SK-N-SH (cell line): ENCODE measurements around the gene SRGAP1. TPM values are rescaled to one million over a fixed set of nuclear protein-coding genes. Genes with fewer than 3 reads are reported as not detected.

Experiments used
- CTCF ChIA-PET: fragments of 300-600, 350-600 bp; formaldehyde crosslinking; extraction: SDS; loops from one replicate; lab custom pipeline; 2021; lab: Yijun Ruan, JAX
- POLR2A ChIA-PET: fragments of 350-600 bp; sonication (Branson Sonifier 250); formaldehyde crosslinking; extraction: SDS; loops from one replicate; lab custom pipeline; 2020; ENCODE audit warnings: antibody characterized with exemption, inconsistent platforms; lab: Yijun Ruan, JAX
- DNase-seq: peaks from one replicate; pipeline ENCODE4 v3.0.0; 2012
- H2AFZ ChIP-seq: fragments of 200-600 bp; sonication (generic); 2 replicates; pipeline ENCODE4 v1.8.1; 2016; ENCODE audit warnings: antibody characterized with exemption, mild to moderate bottlenecking, low read depth
- H3F3A ChIP-seq: fragments of 200-600 bp; sonication (generic); replicated peaks from 2 replicates; pipeline ENCODE3; 2016; ENCODE audit warnings: antibody characterized with exemption, mild to moderate bottlenecking; ENCODE audit not compliant: insufficient read depth
- H3K27ac ChIP-seq, 2 experiments: fragments of 200-500 bp in 1 of 2; fragments of 200-600 bp in 1 of 2; sonication (Bioruptor generic) in 1 of 2; sonication (generic), shearing (Covaris generic) in 1 of 2; 2 replicates each; pipeline versions ENCODE4 v1.5.1 to v1.6.1; 2014 to 2016; ENCODE audit warnings: low read depth in 2 of 2, inconsistent platforms in 1 of 2, low read length in 1 of 2, mild to moderate bottlenecking in 1 of 2, mixed read lengths in 1 of 2
- H3K27me3 ChIP-seq: fragments of 200-600 bp; sonication (generic), shearing (Covaris generic); 2 replicates; pipeline ENCODE4 v1.6.1; 2016; ENCODE audit warnings: mixed run types; ENCODE audit not compliant: insufficient read depth
- H3K36me3 ChIP-seq, 2 experiments: fragments of 200-500 bp in 1 of 2; fragments of 200-600 bp in 1 of 2; sonication (Bioruptor generic) in 1 of 2; sonication (generic) in 1 of 2; replicated peaks in 1 of 2; 2 replicates each; pipeline versions ENCODE3 to v1.5.1; 2014 to 2016; ENCODE audit warnings: low read length in 1 of 2, mild to moderate bottlenecking in 1 of 2; ENCODE audit not compliant: insufficient read depth in 2 of 2, control insufficient read depth in 1 of 2
- H3K4me1 ChIP-seq, 2 experiments: fragments of 200-500 bp in 1 of 2; fragments of 200-600 bp in 1 of 2; sonication (Bioruptor generic) in 1 of 2; sonication (generic), shearing (Covaris generic) in 1 of 2; 2 replicates each; pipeline versions ENCODE4 v1.5.1 to v1.6.1; 2014 to 2016; ENCODE audit warnings: low read depth in 1 of 2, low read length in 1 of 2, mixed run types in 1 of 2; ENCODE audit not compliant: insufficient read depth in 2 of 2, control insufficient read depth in 1 of 2
- H3K4me2 ChIP-seq: fragments of 200-600 bp; sonication (generic), shearing (Covaris generic); 2 replicates; pipeline ENCODE4 v1.6.1; 2017; ENCODE audit warnings: mixed run types
- H3K4me3 ChIP-seq, 2 experiments: fragments of 200-500 bp in 1 of 2; fragments of 200-600 bp in 1 of 2; sonication (Bioruptor generic) in 1 of 2; sonication (generic), shearing (Covaris generic) in 1 of 2; 2 replicates each; pipeline versions ENCODE4 v1.5.1 to v1.8.1; 2014 to 2016; ENCODE audit warnings: low read depth in 2 of 2, inconsistent platforms in 1 of 2, low read length in 1 of 2, mild to moderate bottlenecking in 1 of 2, mixed read lengths in 1 of 2, moderate library complexity in 1 of 2
- H3K79me2 ChIP-seq: fragments of 200-600 bp; sonication (generic); 2 replicates; pipeline ENCODE4 v1.8.1; 2017; ENCODE audit warnings: mild to moderate bottlenecking; ENCODE audit not compliant: insufficient read depth
- H3K9ac ChIP-seq: fragments of 200-600 bp; sonication (generic); 2 replicates; pipeline ENCODE4 v1.6.1; 2017; ENCODE audit warnings: mixed run types
- H3K9me2 ChIP-seq: fragments of 200-600 bp; sonication (generic); 2 replicates; pipeline ENCODE4 v1.6.1; 2017; ENCODE audit warnings: mixed run types
- H3K9me3 ChIP-seq: fragments of 200-600 bp; sonication (generic); 2 replicates; pipeline ENCODE4 v1.6.1; 2017; ENCODE audit warnings: mixed run types, mild to moderate bottlenecking, moderate library complexity
- H4K20me1 ChIP-seq: fragments of 200-600 bp; sonication (generic); 2 replicates; pipeline ENCODE4 v1.6.1; 2017; ENCODE audit warnings: mild to moderate bottlenecking, mixed run types; ENCODE audit not compliant: insufficient read depth
- CHD2 ChIP-seq: fragments of 150-350 bp; IDR thresholded peaks from 2 replicates; pipeline ENCODE4 v1.6.1; 2018; ENCODE audit warnings: low read length; ENCODE audit not compliant: partially characterized antibody
- ELF1 ChIP-seq: IDR thresholded peaks from 2 replicates; pipeline ENCODE4 v1.4.0; 2012
- FOSL2 ChIP-seq: IDR thresholded peaks from 2 replicates; pipeline ENCODE4 v1.4.0; 2012; ENCODE audit warnings: low read depth, mild to moderate bottlenecking, moderate library complexity, borderline replicate concordance
- FOXM1 ChIP-seq: IDR thresholded peaks from 2 replicates; pipeline ENCODE4 v1.4.0; 2012; ENCODE audit warnings: low read depth, mild to moderate bottlenecking
- GATA2 ChIP-seq: sonication (generic); formaldehyde crosslinking; IDR thresholded peaks from 2 replicates; pipeline ENCODE4 v1.5.0; 2020; ENCODE audit warnings: mild to moderate bottlenecking, missing genetic modification reagents
- IRF3 ChIP-seq: fragments of 150-350 bp; IDR thresholded peaks from 2 replicates; pipeline ENCODE4 v1.6.1; 2016; ENCODE audit warnings: mild to moderate bottlenecking, low read depth, low read length
- MAX ChIP-seq: IDR thresholded peaks from 2 replicates; pipeline ENCODE4 v1.4.0; 2012; ENCODE audit warnings: low read depth
- NFIC ChIP-seq: IDR thresholded peaks from 2 replicates; pipeline ENCODE4 v1.4.0; 2012; ENCODE audit warnings: borderline replicate concordance
- NRF1 ChIP-seq: IDR thresholded peaks from 2 replicates; pipeline ENCODE4 v1.6.1; 2012; ENCODE audit warnings: low read depth, mild to moderate bottlenecking, low read length
- PBX3 ChIP-seq: IDR thresholded peaks from 2 replicates; pipeline ENCODE4; 2012
- POLR2AphosphoS5 ChIP-seq: IDR thresholded peaks from 2 replicates; pipeline ENCODE4 v1.6.1; 2012; ENCODE audit warnings: low read depth, low read length
- TAF1 ChIP-seq: IDR thresholded peaks from 2 replicates; pipeline ENCODE4 v1.6.1; 2012; ENCODE audit warnings: low read depth, mild to moderate bottlenecking, low read length, moderate library complexity, borderline replicate concordance
- TEAD4 ChIP-seq: IDR thresholded peaks from 2 replicates; pipeline ENCODE4 v1.4.0; 2012; ENCODE audit warnings: mild to moderate bottlenecking, borderline replicate concordance; ENCODE audit not compliant: insufficient read depth
- USF2 ChIP-seq: fragments of 150-350 bp; IDR thresholded peaks from 2 replicates; pipeline ENCODE4 v1.6.1; 2017; ENCODE audit warnings: antibody characterized with exemption, low read length, low read depth, borderline replicate concordance
- WGBS: methylation state at CpG from one replicate; pipeline ENCODE4 v1.1.6; 2017; ENCODE audit warnings: low lambda C conversion rate; 5-methylcytosine and 5-hydroxymethylcytosine counted together
- polyA plus RNA-seq, 3 experiments: library from polyadenylated mRNA; depleted of rRNA; stranded (reverse); fragments of >200 nt; gene quantifications; 2 replicates each; pipeline ENCODE4 v1.2.3, GENCODE V29; 2012
- TF ChIP-seq, protein P1 (sequence below): IDR thresholded peaks from 2 replicates; pipeline ENCODE4 v1.6.1; 2012; ENCODE audit warnings: mild to moderate bottlenecking, low read depth, low read length, moderate library complexity
- TF ChIP-seq, protein P2 (sequence below): IDR thresholded peaks from 2 replicates; pipeline ENCODE4 v1.4.0; 2012; ENCODE audit warnings: low read depth, borderline replicate concordance

The SRGAP1 gene
- polyA plus RNA-seq, 1 of the 3 experiments (the other 2 are of a cell fraction), result 2.6 TPM

GRCh38 chr12:64061868-64062375 lies 217.4 kb downstream of the SRGAP1 start:
- Histone ChIP-seq H3K9me2 (no peaks in the 10 kb centered on the region), H3K4me3 (no peak overlapping the region), H3K4me1 (peaks cover 10 to 17% of the 10 kb centered on the region in 2 experiments; a peak in 3 of 4 replicates), H3K27me3 (no peaks in the 10 kb centered on the region), H3K36me3 (peaks cover 6 to 8% of the 10 kb centered on the region in 2 experiments), H3K27ac (no peak overlapping the region), H3K4me2 (no peak overlapping the region), H3K9ac (no peak overlapping the region), H3K79me2 (no peaks in the 10 kb centered on the region), H2AFZ (no peak overlapping the region)
- no peak for DNase-seq
- POLR2A ChIA-PET, result no interaction called here
- CTCF ChIA-PET, result no interaction called here
- WGBS, result 96% methylated on average over 2 of the region's 2 CpGs
- TF ChIP-seq PBX3, result no peak
- TF ChIP-seq, protein P1, sequence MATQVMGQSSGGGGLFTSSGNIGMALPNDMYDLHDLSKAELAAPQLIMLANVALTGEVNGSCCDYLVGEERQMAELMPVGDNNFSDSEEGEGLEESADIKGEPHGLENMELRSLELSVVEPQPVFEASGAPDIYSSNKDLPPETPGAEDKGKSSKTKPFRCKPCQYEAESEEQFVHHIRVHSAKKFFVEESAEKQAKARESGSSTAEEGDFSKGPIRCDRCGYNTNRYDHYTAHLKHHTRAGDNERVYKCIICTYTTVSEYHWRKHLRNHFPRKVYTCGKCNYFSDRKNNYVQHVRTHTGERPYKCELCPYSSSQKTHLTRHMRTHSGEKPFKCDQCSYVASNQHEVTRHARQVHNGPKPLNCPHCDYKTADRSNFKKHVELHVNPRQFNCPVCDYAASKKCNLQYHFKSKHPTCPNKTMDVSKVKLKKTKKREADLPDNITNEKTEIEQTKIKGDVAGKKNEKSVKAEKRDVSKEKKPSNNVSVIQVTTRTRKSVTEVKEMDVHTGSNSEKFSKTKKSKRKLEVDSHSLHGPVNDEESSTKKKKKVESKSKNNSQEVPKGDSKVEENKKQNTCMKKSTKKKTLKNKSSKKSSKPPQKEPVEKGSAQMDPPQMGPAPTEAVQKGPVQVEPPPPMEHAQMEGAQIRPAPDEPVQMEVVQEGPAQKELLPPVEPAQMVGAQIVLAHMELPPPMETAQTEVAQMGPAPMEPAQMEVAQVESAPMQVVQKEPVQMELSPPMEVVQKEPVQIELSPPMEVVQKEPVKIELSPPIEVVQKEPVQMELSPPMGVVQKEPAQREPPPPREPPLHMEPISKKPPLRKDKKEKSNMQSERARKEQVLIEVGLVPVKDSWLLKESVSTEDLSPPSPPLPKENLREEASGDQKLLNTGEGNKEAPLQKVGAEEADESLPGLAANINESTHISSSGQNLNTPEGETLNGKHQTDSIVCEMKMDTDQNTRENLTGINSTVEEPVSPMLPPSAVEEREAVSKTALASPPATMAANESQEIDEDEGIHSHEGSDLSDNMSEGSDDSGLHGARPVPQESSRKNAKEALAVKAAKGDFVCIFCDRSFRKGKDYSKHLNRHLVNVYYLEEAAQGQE, result no peak
- TF ChIP-seq TEAD4, result no peak
- TF ChIP-seq USF2, result no peak
- no peak for TF ChIP-seq TAF1
- TF ChIP-seq IRF3, result no peak
- TF ChIP-seq, protein P2, sequence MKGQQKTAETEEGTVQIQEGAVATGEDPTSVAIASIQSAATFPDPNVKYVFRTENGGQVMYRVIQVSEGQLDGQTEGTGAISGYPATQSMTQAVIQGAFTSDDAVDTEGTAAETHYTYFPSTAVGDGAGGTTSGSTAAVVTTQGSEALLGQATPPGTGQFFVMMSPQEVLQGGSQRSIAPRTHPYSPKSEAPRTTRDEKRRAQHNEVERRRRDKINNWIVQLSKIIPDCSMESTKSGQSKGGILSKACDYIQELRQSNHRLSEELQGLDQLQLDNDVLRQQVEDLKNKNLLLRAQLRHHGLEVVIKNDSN, result no peak
- TF ChIP-seq MAX, result no peak
- TF ChIP-seq ELF1, result no peak
- TF ChIP-seq CHD2, result no peak
- TF ChIP-seq FOSL2, result no peak
- TF ChIP-seq GATA2 (CRISPR knock-in tag), result no peak
- TF ChIP-seq NFIC, result no peak
- TF ChIP-seq POLR2AphosphoS5, result no peak
- TF ChIP-seq FOXM1, result no peak
- TF ChIP-seq NRF1, result no peak
- TF ChIP-seq, all 33 proteins: peak for 0
- no peaks in the 10 kb centered on the region for H3K9me3 ChIP-seq
- no peaks in the 10 kb centered on the region for H4K20me1 ChIP-seq
- peaks cover 5% of the 10 kb centered on the region for H3F3A ChIP-seq
